Measurements from ENCODE around the gene CFAP20.

Gene CFAP20

DNA sequence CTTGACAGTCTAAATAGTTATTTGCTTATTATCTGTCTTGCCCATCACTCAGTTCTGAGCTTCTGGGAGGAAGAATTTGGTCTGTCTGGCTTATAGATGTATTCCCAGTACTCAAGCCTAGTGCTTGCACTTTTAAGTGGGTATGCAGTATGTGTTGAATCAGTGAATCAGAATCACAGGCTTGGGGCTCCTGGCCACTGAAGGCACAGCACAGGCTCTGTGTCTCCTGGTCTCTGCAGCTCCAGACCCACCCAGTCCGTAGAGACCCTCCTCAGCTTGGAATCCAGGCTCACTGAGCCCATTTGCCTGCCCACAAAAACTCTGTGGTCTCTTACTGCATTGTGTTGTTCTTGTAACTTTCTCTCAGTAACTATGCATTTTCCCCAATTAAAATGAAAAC is 19.3 kb upstream of the CFAP20 start:
- H3K36me3 ChIP-seq = no peaks in the 10 kb centered on the region
- no peaks in the 10 kb centered on the region for H3K9me3 ChIP-seq (ENCODE audit: severe bottlenecking)
- H3K27ac ChIP-seq = no peak overlapping the region
- no peak overlapping the region for H3K4me3 ChIP-seq (ENCODE audit: low read depth, low read length)
- TF ChIP-seq, protein P1, sequence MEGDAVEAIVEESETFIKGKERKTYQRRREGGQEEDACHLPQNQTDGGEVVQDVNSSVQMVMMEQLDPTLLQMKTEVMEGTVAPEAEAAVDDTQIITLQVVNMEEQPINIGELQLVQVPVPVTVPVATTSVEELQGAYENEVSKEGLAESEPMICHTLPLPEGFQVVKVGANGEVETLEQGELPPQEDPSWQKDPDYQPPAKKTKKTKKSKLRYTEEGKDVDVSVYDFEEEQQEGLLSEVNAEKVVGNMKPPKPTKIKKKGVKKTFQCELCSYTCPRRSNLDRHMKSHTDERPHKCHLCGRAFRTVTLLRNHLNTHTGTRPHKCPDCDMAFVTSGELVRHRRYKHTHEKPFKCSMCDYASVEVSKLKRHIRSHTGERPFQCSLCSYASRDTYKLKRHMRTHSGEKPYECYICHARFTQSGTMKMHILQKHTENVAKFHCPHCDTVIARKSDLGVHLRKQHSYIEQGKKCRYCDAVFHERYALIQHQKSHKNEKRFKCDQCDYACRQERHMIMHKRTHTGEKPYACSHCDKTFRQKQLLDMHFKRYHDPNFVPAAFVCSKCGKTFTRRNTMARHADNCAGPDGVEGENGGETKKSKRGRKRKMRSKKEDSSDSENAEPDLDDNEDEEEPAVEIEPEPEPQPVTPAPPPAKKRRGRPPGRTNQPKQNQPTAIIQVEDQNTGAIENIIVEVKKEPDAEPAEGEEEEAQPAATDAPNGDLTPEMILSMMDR (IDR thresholded peaks at IDR 0.05; ENCODE audit: low read depth, low read length) = no peak
- no peak for DNase-seq
- H3K27me3 ChIP-seq (ENCODE audit: insufficient read depth, low read depth, severe bottlenecking) = no peaks in the 10 kb centered on the region

DNA sequence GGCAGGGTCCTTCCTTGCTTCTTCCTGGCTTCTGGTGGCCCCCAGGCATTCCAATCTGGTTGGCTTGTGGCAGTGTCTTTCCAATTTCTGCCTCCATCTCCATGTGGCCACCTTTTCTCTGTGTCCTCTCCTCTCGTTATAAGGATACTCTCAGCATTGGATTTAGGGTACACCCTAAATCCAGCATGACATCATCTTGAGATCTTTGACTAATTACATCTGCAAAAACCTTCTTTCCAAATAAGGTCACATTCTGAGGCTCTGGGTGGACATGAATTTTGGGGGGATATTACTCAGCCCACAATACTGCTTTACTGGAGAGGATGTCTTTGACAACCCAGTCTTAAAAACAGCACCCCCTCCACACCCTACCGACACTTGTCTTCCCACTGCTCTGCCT is 18.9 kb upstream of the CFAP20 start:
- no peaks in the 10 kb centered on the region for H3K36me3 ChIP-seq
- no peak for DNase-seq
- H3K27me3 ChIP-seq (ENCODE audit: insufficient read depth, low read depth, severe bottlenecking) = no peaks in the 10 kb centered on the region
- H3K4me3 ChIP-seq (ENCODE audit: low read depth, low read length) = no peak overlapping the region
- TF ChIP-seq, protein P1 (IDR thresholded peaks at IDR 0.05; ENCODE audit: low read depth, low read length) = no peak
- H3K9me3 ChIP-seq (ENCODE audit: severe bottlenecking) = no peaks in the 10 kb centered on the region
- no peak overlapping the region for H3K27ac ChIP-seq

DNA sequence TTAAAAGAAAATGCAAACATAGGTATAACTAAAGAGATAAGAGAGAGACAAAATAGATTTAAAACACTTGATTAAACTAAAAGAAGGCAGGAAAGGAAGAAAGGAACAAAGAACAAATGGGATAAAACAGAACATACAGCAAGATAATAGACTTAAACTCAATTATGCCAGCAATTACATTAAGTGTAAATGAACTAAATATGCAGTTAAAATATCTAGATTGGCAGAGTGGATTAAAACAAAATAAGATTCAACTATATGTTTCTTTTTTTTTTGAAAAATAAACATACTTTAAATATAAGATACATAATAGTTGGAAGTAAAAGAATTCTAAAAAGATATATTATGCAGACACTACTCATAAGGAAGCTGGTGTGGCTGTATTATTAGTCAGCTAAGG is 9.7 kb upstream of the CFAP20 start:
- DNase-seq = no peak
- Histone ChIP-seq H3K4me3 (ENCODE audit: low read depth, low read length) (no peak overlapping the region), H3K9me3 (ENCODE audit: severe bottlenecking) (peaks cover 4% of the 10 kb centered on the region), H3K36me3 (no peaks in the 10 kb centered on the region), H3K27ac (no peak overlapping the region), H3K27me3 (ENCODE audit: insufficient read depth, low read depth, severe bottlenecking) (no peaks in the 10 kb centered on the region)
- TF ChIP-seq, protein P1 (IDR thresholded peaks at IDR 0.05; ENCODE audit: low read depth, low read length) = no peak

DNA sequence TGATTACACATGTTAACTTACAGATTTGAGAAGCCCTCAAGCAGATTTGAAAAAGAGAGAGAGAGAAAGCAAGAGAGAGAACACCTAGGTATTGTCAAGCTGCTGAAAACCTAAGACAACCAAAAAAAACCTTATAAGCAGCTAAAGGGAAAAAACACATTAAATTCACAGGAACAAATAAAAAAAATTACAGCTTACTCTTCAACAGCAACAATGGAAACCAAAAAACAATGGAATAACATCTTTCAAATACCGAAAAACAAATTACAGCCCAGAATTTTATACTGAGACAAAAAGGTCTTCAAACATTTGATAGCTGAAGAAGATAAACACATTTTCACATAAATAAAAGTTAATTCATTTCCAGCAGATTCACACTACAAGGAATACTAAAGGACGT is 8.4 kb upstream of the CFAP20 start:
- peaks cover 4% of the 10 kb centered on the region for H3K9me3 ChIP-seq (ENCODE audit: severe bottlenecking)
- no peak for DNase-seq

DNA sequence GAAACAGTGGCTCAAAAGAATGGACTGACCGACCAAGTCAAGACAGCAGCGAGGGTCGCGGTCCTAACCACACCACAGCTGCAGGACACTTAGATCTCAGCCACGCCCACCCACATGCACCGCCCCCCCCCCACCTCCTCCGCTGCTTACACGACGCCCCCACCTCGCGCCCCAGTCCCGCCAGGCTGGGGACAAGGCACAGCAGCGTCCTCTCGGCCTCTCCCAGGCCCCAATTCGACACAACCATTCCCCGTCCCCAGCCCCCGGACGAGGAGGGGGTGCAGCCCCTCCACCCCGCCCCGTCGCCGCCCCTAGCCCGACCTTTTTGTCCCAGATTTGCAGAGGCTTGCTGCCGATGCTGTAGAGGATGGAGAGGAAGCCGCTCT is 477 bp downstream of the CFAP20 start:
- H3K27ac ChIP-seq = peak overlapping the region; percentile 93
- peaks cover 8% of the 10 kb centered on the region for H3K9me3 ChIP-seq (ENCODE audit: severe bottlenecking)
- TF ChIP-seq, protein P1 (IDR thresholded peaks at IDR 0.05; ENCODE audit: low read depth, low read length) = no peak
- peaks cover 6% of the 10 kb centered on the region; the same call in 1 of the 2 replicates for H3K36me3 ChIP-seq
- no peaks in the 10 kb centered on the region for H3K27me3 ChIP-seq (ENCODE audit: insufficient read depth, low read depth, severe bottlenecking)
- peak; percentile 26 for DNase-seq
- peak overlapping the region; percentile 99 for H3K4me3 ChIP-seq (ENCODE audit: low read depth, low read length)

More for the DNA sequence above, 8.4 kb upstream of the CFAP20 start:
- TF ChIP-seq, protein P1 (IDR thresholded peaks at IDR 0.05; ENCODE audit: low read depth, low read length) = no peak
- Histone ChIP-seq H3K27ac (no peak overlapping the region), H3K27me3 (ENCODE audit: insufficient read depth, low read depth, severe bottlenecking) (no peaks in the 10 kb centered on the region), H3K4me3 (ENCODE audit: low read depth, low read length) (no peak overlapping the region), H3K36me3 (no peaks in the 10 kb centered on the region)

DNA sequence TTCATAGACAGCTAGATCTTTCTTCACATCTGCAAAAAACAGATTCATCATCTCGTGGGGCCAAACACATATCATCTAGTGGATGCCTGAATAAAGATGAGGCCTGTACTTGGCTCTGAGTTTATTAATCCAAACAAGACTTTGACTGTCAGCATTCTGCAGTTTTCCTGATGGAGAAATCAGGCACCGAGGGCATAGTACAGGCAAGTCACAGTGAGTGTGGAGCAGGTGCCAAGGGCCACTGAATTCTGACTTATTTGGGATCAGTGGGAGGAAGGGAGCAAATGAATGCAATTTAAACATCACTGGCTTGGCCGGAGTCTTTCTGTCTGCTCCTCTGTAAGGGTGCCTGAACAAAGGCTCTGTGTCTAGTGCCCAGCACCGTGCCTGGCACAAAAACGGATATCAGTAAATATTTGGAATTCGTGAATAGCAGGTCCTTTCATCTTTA is 975 bp downstream of the CFAP20 start:
- peaks cover 6% of the 10 kb centered on the region; the same call in 1 of the 2 replicates for H3K36me3 ChIP-seq
- H3K4me3 ChIP-seq (ENCODE audit: low read depth, low read length) = peak overlapping the region; percentile 99
- H3K9me3 ChIP-seq (ENCODE audit: severe bottlenecking) = peaks cover 8% of the 10 kb centered on the region
- no peak overlapping the region for H3K27ac ChIP-seq
- H3K27me3 ChIP-seq (ENCODE audit: insufficient read depth, low read depth, severe bottlenecking) = no peaks in the 10 kb centered on the region
- TF ChIP-seq, protein P1 (IDR thresholded peaks at IDR 0.05; ENCODE audit: low read depth, low read length) = no peak
- DNase-seq = no peak
